ENCODE measurements around the gene IFT88. TPM values are rescaled to one million over a fixed set of nuclear protein-coding genes. Genes with fewer than 3 reads are reported as not detected.

IFT88 gene
- total and polyA plus RNA-seq, 4 donors: 3.4 to 19.1 (median 13.0) TPM

DNA sequence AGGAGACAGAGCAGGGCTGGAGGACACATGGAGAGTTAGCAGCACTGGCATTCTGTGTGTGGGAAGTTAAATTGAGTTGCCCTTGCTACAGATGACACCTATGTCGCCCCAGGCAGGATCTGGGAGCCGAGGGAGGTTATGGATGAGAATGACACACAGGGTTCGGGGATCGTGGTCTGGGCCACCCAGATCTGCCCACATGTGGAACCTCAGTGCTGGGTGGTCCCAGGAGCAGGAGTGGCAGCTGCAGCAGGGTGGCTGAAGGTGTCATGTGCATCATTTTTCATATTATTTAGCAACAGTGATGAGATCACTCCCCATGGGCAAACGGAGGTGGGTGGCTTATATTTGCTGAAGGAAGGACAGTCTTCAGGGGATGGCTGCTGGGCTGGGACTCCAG lies 139.7 kb downstream of the IFT88 start:
- intact Hi-C loops (cut with DNase I): loop anchor here (5.0 to 10.0 kb wide), 4 partner anchors 142 to 216 kb away; partner anchors contain the start of genes IFT88 (in 1 of the 2) and XPO4 (in 1 of the 2)
- 97% methylated on average over 5 of the region's 5 CpGs for WGBS, 2 donors
- H3K9me3 ChIP-seq (ENCODE audit: control insufficient read depth, low read length): no peaks in the 10 kb centered on the region
- no peaks in the 10 kb centered on the region for H3K27me3 ChIP-seq (ENCODE audit: control insufficient read depth in 1 of 2, insufficient read depth in 2 of 2, low read length in 1 of 2)
- no peak overlapping the region for H3K27ac ChIP-seq (ENCODE audit: low read depth in 1 of 2, low read length in 2 of 2)
- H3K4me1 ChIP-seq (ENCODE audit: control insufficient read depth in 1 of 2, insufficient read depth in 2 of 2, low read length in 2 of 2): peaks cover 0 to 3% of the 10 kb centered on the region in 2 donors
- no peak for ATAC-seq (ENCODE audit: low FRiP score)
- DNase-seq: no peak
- H3K36me3 ChIP-seq (ENCODE audit: control insufficient read depth in 1 of 2, insufficient read depth in 2 of 2, low read length in 1 of 2): no peaks in the 10 kb centered on the region
- H3K4me3 ChIP-seq (ENCODE audit: low read length in 2 of 2): no peak overlapping the region

- DNase-seq (no peak), ATAC-seq (ENCODE audit: low FRiP score) (no peak)
- H3K27ac ChIP-seq (ENCODE audit: low read depth in 1 of 2, low read length in 2 of 2): no peak overlapping the region
- H3K36me3 ChIP-seq (ENCODE audit: control insufficient read depth in 1 of 2, insufficient read depth in 2 of 2, low read length in 1 of 2): no peaks in the 10 kb centered on the region
- WGBS, 2 donors: 79 to 85% methylated on average over 2 of the region's 2 CpGs
- H3K4me1 ChIP-seq (ENCODE audit: control insufficient read depth in 1 of 2, insufficient read depth in 2 of 2, low read length in 2 of 2): peaks cover 0 to 3% of the 10 kb centered on the region in 2 donors
- no peaks in the 10 kb centered on the region for H3K27me3 ChIP-seq (ENCODE audit: control insufficient read depth in 1 of 2, insufficient read depth in 2 of 2, low read length in 1 of 2)
- no peak overlapping the region for H3K4me3 ChIP-seq (ENCODE audit: low read length in 2 of 2)
- no peaks in the 10 kb centered on the region for H3K9me3 ChIP-seq (ENCODE audit: control insufficient read depth, low read length)
- intact Hi-C loops (cut with DNase I): loop anchor here (5.0 to 10.0 kb wide), 4 partner anchors 143 to 214 kb away; partner anchors contain the start of genes IFT88 (in 1 of the 2) and XPO4 (in 1 of the 2)
These were observed 141.3 kb downstream of the IFT88 start for GRCh38 chr13:20708216-20708615.

- Histone ChIP-seq H3K27me3 (ENCODE audit: control insufficient read depth in 1 of 2, insufficient read depth in 2 of 2, low read length in 1 of 2) (no peaks in the 10 kb centered on the region), H3K9me3 (ENCODE audit: control insufficient read depth, low read length) (no peaks in the 10 kb centered on the region), H3K4me1 (ENCODE audit: control insufficient read depth in 1 of 2, insufficient read depth in 2 of 2, low read length in 2 of 2) (peaks cover 0 to 3% of the 10 kb centered on the region in 2 donors), H3K27ac (ENCODE audit: low read depth in 1 of 2, low read length in 2 of 2) (no peak overlapping the region), H3K4me3 (ENCODE audit: low read length in 2 of 2) (no peak overlapping the region), H3K36me3 (ENCODE audit: control insufficient read depth in 1 of 2, insufficient read depth in 2 of 2, low read length in 1 of 2) (no peaks in the 10 kb centered on the region)
- ATAC-seq (ENCODE audit: low FRiP score) (no peak), DNase-seq (no peak)
- intact Hi-C loops (cut with DNase I): loop anchor here (5.0 to 10.0 kb wide), 4 partner anchors 145 to 215 kb away; partner anchors contain the start of genes IFT88 (in 1 of the 2) and XPO4 (in 1 of the 2)
- whole genome bisulfite sequencing, 2 donors: 71 to 74% methylated on average over 8 of the region's 8 CpGs
These were observed 142.4 kb downstream of the IFT88 start for GRCh38 chr13:20709369-20709768.

DNA sequence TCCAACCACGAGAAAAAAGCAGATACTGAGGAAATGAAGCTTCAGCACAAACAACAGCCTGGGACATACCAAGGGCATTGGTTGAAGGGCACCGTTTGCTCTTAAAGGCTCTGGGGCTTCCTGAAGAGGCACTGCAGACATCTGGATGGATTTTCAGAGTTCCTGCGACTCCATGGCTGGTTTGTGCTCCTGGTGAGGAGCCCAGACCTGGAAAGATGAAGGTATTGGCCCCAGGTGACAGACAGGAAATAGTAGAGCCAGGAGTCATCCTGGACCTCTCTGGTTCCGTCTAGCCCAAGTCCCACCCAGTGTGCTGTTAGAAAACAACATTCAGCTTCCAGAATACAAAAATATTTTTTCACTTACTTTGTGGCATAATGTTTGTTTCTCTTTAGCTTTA lies 142.8 kb downstream of the IFT88 start:
- no peaks in the 10 kb centered on the region for H3K9me3 ChIP-seq (ENCODE audit: control insufficient read depth, low read length)
- DNase-seq: no peak
- H3K27me3 ChIP-seq (ENCODE audit: control insufficient read depth in 1 of 2, insufficient read depth in 2 of 2, low read length in 1 of 2): no peaks in the 10 kb centered on the region
- H3K4me1 ChIP-seq (ENCODE audit: control insufficient read depth in 1 of 2, insufficient read depth in 2 of 2, low read length in 2 of 2): peaks cover 0 to 3% of the 10 kb centered on the region in 2 donors
- H3K4me3 ChIP-seq (ENCODE audit: low read length in 2 of 2): no peak overlapping the region
- no peak for ATAC-seq (ENCODE audit: low FRiP score)
- H3K36me3 ChIP-seq (ENCODE audit: control insufficient read depth in 1 of 2, insufficient read depth in 2 of 2, low read length in 1 of 2): no peaks in the 10 kb centered on the region
- 22 to 26% methylated on average over 4 of the region's 4 CpGs for WGBS, 2 donors
- intact Hi-C loops (cut with DNase I): loop anchor here (5.0 to 10.0 kb wide), 6 partner anchors 63 to 215 kb away; partner anchors contain the start of genes EEF1AKMT1 (in 2 of the 2), IFT88 (in 2 of the 2) and XPO4 (in 1 of the 2)
- peak overlapping the region in 1 of 2 donors; percentile 20 for H3K27ac ChIP-seq (ENCODE audit: low read depth in 1 of 2, low read length in 2 of 2)

DNA sequence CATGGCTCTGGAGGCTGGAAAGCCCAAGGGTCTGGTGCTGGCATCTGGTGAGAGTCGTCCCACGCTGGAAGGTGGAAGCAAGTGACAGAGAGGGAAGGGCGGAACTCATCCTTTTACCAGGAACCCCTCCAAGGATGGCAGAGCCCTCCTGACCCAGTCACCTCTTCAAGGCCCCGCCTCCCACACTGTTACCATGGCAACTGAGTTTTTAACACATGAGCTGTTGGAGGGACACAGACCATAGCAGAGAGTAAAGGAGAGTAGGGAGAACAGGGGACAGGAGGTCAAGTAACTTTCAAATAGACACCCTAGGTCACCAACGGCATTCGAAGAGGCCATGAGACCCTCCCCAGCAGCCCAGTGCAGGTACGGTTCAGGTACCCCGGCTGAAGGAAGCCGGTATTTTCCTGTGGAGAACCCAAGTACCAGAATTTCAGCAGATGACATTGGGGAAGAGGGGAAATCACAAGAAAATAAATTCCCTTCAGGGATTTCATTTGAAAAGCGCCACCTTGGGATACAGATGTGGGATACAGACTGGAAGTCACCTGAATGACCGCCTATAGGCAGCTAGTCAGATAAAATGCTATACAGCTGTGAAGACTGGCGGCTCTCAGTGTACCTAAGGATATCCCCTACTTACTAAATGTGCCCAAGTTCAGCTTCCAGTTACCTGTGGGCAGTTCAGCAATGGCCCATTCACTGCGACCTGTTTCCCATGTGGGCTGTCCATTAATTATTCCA lies 144.5 kb downstream of the IFT88 start:
- intact Hi-C loops (cut with DNase I): loop anchor here (2.0 to 5.0 kb wide), 4 partner anchors 61 to 213 kb away; partner anchors contain the start of genes EEF1AKMT1 (in 2 of the 2) and IFT88 (in 1 of the 2)
- no peak overlapping the region for H3K27ac ChIP-seq (ENCODE audit: low read depth in 1 of 2, low read length in 2 of 2)
- peaks cover 0 to 3% of the 10 kb centered on the region in 2 donors for H3K4me1 ChIP-seq (ENCODE audit: control insufficient read depth in 1 of 2, insufficient read depth in 2 of 2, low read length in 2 of 2)
- ATAC-seq (ENCODE audit: low FRiP score) (no peak), DNase-seq (no peak)
- H3K27me3 ChIP-seq (ENCODE audit: control insufficient read depth in 1 of 2, insufficient read depth in 2 of 2, low read length in 1 of 2): no peaks in the 10 kb centered on the region
- H3K4me3 ChIP-seq (ENCODE audit: low read length in 2 of 2): no peak overlapping the region
- H3K36me3 ChIP-seq (ENCODE audit: control insufficient read depth in 1 of 2, insufficient read depth in 2 of 2, low read length in 1 of 2): no peaks in the 10 kb centered on the region
- WGBS, 2 donors: 87 to 91% methylated on average over 13 of the region's 13 CpGs
- H3K9me3 ChIP-seq (ENCODE audit: control insufficient read depth, low read length): no peaks in the 10 kb centered on the region

DNA sequence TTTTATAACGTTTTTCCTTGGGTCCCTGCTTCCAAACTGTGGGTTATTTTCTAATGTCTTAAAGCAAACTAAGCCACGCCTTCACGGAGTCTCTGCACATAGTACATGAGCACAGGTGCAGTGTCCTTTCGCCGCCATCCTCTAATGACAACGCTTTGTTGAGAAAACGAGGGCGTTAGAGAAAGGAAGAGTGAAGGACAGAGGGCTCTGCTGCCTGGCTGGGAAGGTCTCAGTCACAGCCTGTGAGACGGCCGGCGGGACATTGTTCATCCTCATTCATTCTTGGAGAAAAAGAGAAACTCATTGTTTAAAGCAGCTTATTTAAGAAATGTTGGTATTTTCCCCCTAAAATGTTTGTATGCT lies 146.0 kb downstream of the IFT88 start:
- Histone ChIP-seq H3K27ac (ENCODE audit: low read depth in 1 of 2, low read length in 2 of 2) (no peak overlapping the region), H3K4me3 (ENCODE audit: low read length in 2 of 2) (peak overlapping the region; percentile 9 to 38), H3K36me3 (ENCODE audit: control insufficient read depth in 1 of 2, insufficient read depth in 2 of 2, low read length in 1 of 2) (no peaks in the 10 kb centered on the region), H3K27me3 (ENCODE audit: control insufficient read depth in 1 of 2, insufficient read depth in 2 of 2, low read length in 1 of 2) (no peaks in the 10 kb centered on the region), H3K4me1 (ENCODE audit: control insufficient read depth in 1 of 2, insufficient read depth in 2 of 2, low read length in 2 of 2) (peaks cover 0 to 3% of the 10 kb centered on the region in 2 donors), H3K9me3 (ENCODE audit: control insufficient read depth, low read length) (no peaks in the 10 kb centered on the region)
- intact Hi-C loops (cut with DNase I): loop anchor here (2.0 to 5.0 kb wide), 4 partner anchors 59 to 212 kb away; partner anchors contain the start of genes EEF1AKMT1 (in 2 of the 2) and IFT88 (in 1 of the 2)
- 13 to 14% methylated on average over 11 of the region's 11 CpGs for WGBS, 2 donors
- DNase-seq (no peak), ATAC-seq (ENCODE audit: low FRiP score) (no peak)

DNA sequence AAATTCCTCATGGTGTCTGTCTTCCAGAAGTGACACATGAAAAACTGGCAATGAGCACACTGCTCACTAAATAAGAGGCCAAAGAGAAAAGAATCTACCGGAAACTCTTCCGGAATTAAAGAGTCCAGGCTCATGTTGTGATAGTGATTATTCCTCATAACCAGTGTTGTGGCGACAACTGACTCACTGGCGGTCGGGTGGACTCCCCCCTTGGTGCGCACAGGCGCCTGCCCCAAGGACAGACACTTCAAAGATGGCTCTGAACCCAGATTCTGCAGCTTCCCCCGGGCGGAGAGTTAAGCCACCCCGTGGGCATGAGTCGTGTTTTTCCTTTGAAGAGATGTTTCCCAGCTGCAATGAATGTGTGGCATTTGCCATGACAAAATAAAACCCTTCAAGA lies 146.8 kb downstream of the IFT88 start:
- H3K9me3 ChIP-seq (ENCODE audit: control insufficient read depth, low read length): no peaks in the 10 kb centered on the region
- no peak overlapping the region for H3K4me3 ChIP-seq (ENCODE audit: low read length in 2 of 2)
- H3K27me3 ChIP-seq (ENCODE audit: control insufficient read depth in 1 of 2, insufficient read depth in 2 of 2, low read length in 1 of 2): no peaks in the 10 kb centered on the region
- no peaks in the 10 kb centered on the region for H3K36me3 ChIP-seq (ENCODE audit: control insufficient read depth in 1 of 2, insufficient read depth in 2 of 2, low read length in 1 of 2)
- intact Hi-C loops (cut with DNase I): loop anchor here (2.0 to 5.0 kb wide), 4 partner anchors 59 to 211 kb away; partner anchors contain the start of genes EEF1AKMT1 (in 2 of the 2) and IFT88 (in 1 of the 2)
- WGBS, 2 donors: 8 to 11% methylated on average over 11 of the region's 11 CpGs
- H3K27ac ChIP-seq (ENCODE audit: low read depth in 1 of 2, low read length in 2 of 2): no peak overlapping the region
- peak; percentile 55 for ATAC-seq (ENCODE audit: low FRiP score)
- H3K4me1 ChIP-seq (ENCODE audit: control insufficient read depth in 1 of 2, insufficient read depth in 2 of 2, low read length in 2 of 2): peaks cover 0 to 3% of the 10 kb centered on the region in 2 donors
- DNase-seq: peak; percentile 76 to 85

- H3K9me3 ChIP-seq (ENCODE audit: control insufficient read depth, low read length): no peaks in the 10 kb centered on the region
- peak; percentile 48 for ATAC-seq (ENCODE audit: low FRiP score)
- H3K4me3 ChIP-seq (ENCODE audit: low read length in 2 of 2): no peak overlapping the region
These were observed 147.2 kb downstream of the IFT88 start for GRCh38 chr13:20714161-20714560.

More at GRCh38 chr13:20714161-20714560, 147.2 kb downstream of the IFT88 start:
- Histone ChIP-seq H3K27me3 (ENCODE audit: control insufficient read depth in 1 of 2, insufficient read depth in 2 of 2, low read length in 1 of 2) (no peaks in the 10 kb centered on the region), H3K36me3 (ENCODE audit: control insufficient read depth in 1 of 2, insufficient read depth in 2 of 2, low read length in 1 of 2) (no peaks in the 10 kb centered on the region), H3K4me1 (ENCODE audit: control insufficient read depth in 1 of 2, insufficient read depth in 2 of 2, low read length in 2 of 2) (peaks cover 0 to 3% of the 10 kb centered on the region in 2 donors), H3K27ac (ENCODE audit: low read depth in 1 of 2, low read length in 2 of 2) (peak overlapping the region in 1 of 2 donors; percentile 7)
- DNase-seq: no peak
- WGBS, 2 donors: 25 to 26% methylated on average over 8 of the region's 8 CpGs
- intact Hi-C loops (cut with DNase I): loop anchor here (5.0 kb wide), 2 partner anchors 58 to 147 kb away; partner anchors contain the start of genes EEF1AKMT1 (in 2 of the 2) and IFT88 (in 1 of the 2)
